Naive thymus-derived CD8-positive, alpha-beta T cell (primary cell): ENCODE data around the gene WAS. TPM values are rescaled to one million over a fixed set of nuclear protein-coding genes. Genes with fewer than 3 reads are reported as not detected.
"Not testable (repeated sequence)": the region's sequence is repeated elsewhere in the genome, so short reads cannot be mapped to it uniquely, and the experiment has no call there.

Experiments
- ATAC-seq, 2 donors: fragments of 150-1000 bp; cut with Tn5 transposase in 1 of 2; sonication (Bioruptor Pico), chemical (Tn5 transposase) in 1 of 2; 1 replicate in 1 of 2; 2 replicates in 1 of 2; pipeline ENCODE4 v1.10.0; 2021; ENCODE audit warnings: mild to moderate bottlenecking in 2 of 2, moderate library complexity in 2 of 2
- POLR2A ChIA-PET: fragments of 350-600 bp; sonication (Branson Sonifier 250); formaldehyde crosslinking; loops from one replicate; lab custom pipeline; 2021; ENCODE audit warnings: antibody characterized with exemption; lab: Charles Lee
- DNase-seq, 10 donors: peaks; one replicate each; pipeline versions ENCODE4 v3.0.0 to v3.0.0-alpha.2; 2020 to 2022
- H3K27ac Mint-ChIP-seq, 10 donors: one replicate each; pipeline ENCODE4 v1.8.0; 2020 to 2022; ENCODE audit warnings: mild to moderate bottlenecking in 10 of 10, mixed read lengths in 10 of 10, moderate library complexity in 4 of 10, inconsistent platforms in 1 of 10
- H3K27me3 Mint-ChIP-seq, 5 donors: one replicate each; pipeline ENCODE4 v1.8.0; 2021 to 2022; ENCODE audit warnings: mixed read lengths in 5 of 5
- H3K36me3 Mint-ChIP-seq, 3 donors: one replicate each; pipeline ENCODE4 v1.8.0; 2020 to 2022; ENCODE audit warnings: mixed read lengths in 3 of 3, mild to moderate bottlenecking in 2 of 3, inconsistent platforms in 1 of 3
- H3K4me1 Mint-ChIP-seq, 4 donors: one replicate each; pipeline ENCODE4 v1.8.0; 2021 to 2022; ENCODE audit warnings: mixed read lengths in 4 of 4
- H3K4me3 Mint-ChIP-seq, 10 donors: one replicate each; pipeline ENCODE4 v1.8.0; 2020 to 2022; ENCODE audit warnings: mild to moderate bottlenecking in 10 of 10, mixed read lengths in 10 of 10, moderate library complexity in 6 of 10, inconsistent platforms in 1 of 10
- H3K9me3 Mint-ChIP-seq, 9 donors: one replicate each; pipeline ENCODE4 v1.8.0; 2020 to 2022; ENCODE audit warnings: mixed read lengths in 9 of 9, mild to moderate bottlenecking in 3 of 9, inconsistent platforms in 1 of 9, moderate library complexity in 1 of 9
- polyA plus RNA-seq, 3 donors: library from polyadenylated mRNA; unstranded; fragments of 300-500 nt; fragmentation: Illumina TruSeq; gene quantifications; one replicate each; pipeline ENCODE4 v1.2.3, GENCODE V29; 2021
- total RNA-seq, 8 experiments: library from RNA in 2 of 8; stranded (reverse) in 2 of 8; gene quantifications; one replicate each; pipeline ENCODE4 v1.2.3 and lab custom pipeline; 2021 to 2026

WAS gene
- total and polyA plus RNA-seq, 5 experiments from 2014 or later: 13.9 to 99.7 (median 25.1) TPM

DNA sequence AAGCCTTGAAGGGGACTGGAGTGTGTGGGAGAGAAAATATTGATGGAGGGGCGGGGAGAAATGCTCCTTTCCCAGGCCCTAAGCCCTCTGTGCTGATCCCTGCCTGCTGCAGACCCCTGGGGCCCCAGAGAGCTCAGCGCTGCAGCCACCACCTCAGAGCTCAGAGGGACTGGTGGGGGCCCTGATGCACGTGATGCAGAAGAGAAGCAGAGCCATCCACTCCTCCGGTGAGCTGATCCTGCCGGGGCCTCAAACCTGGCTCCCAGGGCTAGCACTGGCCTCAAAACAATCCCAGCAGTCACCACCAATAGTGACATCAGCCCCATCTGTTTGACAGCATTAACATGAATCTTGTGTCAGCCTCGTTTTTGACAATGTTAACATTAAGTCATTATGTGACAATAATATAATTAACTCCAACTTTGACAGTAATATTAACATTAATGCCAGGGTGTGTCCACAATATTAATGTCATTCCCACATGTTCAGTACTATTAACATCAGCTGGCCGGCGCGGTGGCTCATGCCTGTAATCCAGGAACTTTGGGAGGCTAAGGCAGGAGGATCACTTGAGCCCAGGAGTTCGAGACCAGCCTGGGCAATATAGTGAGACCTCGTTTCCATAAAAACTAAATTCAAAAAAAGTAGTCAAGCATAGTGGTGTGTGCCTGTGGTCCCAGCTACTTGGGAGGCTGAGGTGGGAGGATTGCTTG is 5.8 kb downstream of the WAS start:
- POLR2A ChIA-PET: interaction anchor here (0.7 to 0.8 kb wide), 2 partner anchors 48 to 49 kb away, joined by 3 read pairs; no protein-coding TSS in a partner anchor
- ATAC-seq: no peak

DNA sequence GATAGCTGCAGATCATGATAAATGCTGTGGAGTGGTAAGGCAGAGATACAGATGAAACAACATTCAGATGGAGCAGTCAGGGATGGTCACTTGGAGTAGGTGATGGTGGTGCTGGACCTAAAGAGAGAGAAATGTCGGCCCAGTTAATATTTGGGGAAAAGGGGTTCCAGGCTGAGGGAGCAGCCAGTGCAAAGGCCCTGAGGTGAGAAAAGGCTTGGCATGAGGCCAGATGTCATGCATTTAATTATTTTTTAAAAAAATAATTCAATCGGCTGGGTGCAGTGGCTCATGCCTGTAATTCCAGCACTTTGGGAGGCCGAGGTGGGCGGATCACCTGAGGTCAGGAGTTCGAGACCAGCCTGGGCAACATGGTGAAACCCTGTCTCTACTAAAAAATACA is 8.1 kb downstream of the WAS start:
- Mint-ChIP-seq H3K27ac (peak overlapping the region in 2 of 10 donors; percentile 5 to 40), H3K4me1 (peaks cover 14 to 30% (median 25%) of the 10 kb centered on the region in 4 donors), H3K36me3 (peaks cover 0 to 42% (median 0%) of the 10 kb centered on the region in 3 donors)
- ATAC-seq, H3K4me3 Mint-ChIP-seq, H3K9me3 Mint-ChIP-seq, H3K27me3 Mint-ChIP-seq, DNase-seq: not testable (repeated sequence)
- POLR2A ChIA-PET: interaction anchor here (0.7 to 1.5 kb wide), 2 partner anchors 45 to 1282 kb away, joined by 3 to 6 read pairs; no protein-coding TSS in a partner anchor

More for the DNA sequence above, 5.8 kb downstream of the WAS start:
- no peak for DNase-seq
- peak overlapping the region in 3 of 10 donors; percentile 15 to 66 (median 60) for H3K27ac Mint-ChIP-seq
- peaks cover 24 to 38% (median 36%) of the 10 kb centered on the region in 4 donors for H3K4me1 Mint-ChIP-seq
- no peaks in the 10 kb centered on the region for H3K9me3 Mint-ChIP-seq
- no peaks in the 10 kb centered on the region for H3K27me3 Mint-ChIP-seq
- H3K36me3 Mint-ChIP-seq: peaks cover 4 to 59% (median 4%) of the 10 kb centered on the region in 3 donors
- H3K4me3 Mint-ChIP-seq: no peak overlapping the region

DNA sequence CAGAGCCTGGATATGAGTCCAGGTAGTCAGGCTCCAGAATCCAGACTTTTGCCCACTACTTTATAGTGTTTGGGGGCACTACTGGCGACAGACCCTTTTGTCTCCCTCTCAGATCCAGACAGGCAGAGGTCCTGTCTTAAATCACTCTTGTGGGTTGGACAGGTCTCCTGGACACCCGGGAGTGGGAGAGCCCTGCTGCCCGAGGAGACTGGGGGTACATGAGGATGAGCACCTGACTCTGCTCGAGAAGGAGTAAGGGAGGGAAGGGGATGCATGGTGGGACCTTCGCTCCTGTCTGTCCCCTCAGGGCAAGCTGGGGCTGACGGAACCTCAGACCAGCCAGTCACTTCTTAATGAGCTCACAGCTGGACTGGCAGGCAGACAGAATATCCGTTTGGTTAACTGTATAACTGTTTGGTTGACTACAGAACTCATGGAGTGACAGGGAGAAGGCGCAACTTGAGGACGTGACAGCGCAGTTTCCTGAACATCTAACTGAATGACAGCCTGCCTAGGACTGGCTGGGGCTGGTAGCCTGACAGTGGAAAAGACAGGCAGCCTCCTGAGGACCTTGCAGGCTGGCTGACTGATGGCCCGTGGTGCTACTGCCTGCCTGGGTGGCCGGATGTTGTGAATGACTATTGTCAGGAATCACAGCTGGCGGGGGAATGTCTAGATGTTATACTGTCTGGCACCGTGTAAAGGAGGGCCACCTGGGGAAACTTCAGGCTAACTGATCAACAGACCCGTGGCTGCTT is 11.4 kb downstream of the WAS start:
- Mint-ChIP-seq H3K27me3 (no peaks in the 10 kb centered on the region), H3K27ac (peak overlapping the region in 8 of 10 donors; percentile 69 to 97 (median 96)), H3K36me3 (peaks cover 0 to 25% (median 0%) of the 10 kb centered on the region in 3 donors), H3K9me3 (no peaks in the 10 kb centered on the region), H3K4me1 (peaks cover 15 to 29% (median 25%) of the 10 kb centered on the region in 4 donors), H3K4me3 (peak overlapping the region; percentile 82 to 98 (median 90))
- no peak for ATAC-seq
- POLR2A ChIA-PET: interaction anchor here (2.4 to 3.5 kb wide), 5 partner anchors 11 to 106 kb away, joined by 11 to 31 read pairs (median 16); partner anchors contain the start of genes HDAC6 and WAS
- DNase-seq: no peak

DNA sequence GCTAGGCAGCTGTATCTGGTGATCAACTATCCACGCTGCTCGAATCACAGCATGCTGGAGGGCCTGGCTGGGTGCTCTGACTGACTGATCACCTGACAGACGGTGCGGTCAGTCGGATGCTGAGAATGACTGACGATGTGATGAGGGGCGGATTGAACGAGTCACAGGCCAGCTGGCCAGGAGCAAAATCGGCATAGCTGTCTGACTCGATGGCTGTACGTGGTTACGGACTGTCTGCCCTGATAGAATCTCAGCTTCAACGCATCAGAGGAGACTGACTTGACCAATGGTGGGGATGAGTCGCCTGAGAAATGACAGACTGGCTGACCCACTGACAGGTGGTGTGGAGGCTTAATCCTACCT is 11.9 kb downstream of the WAS start:
- DNase-seq (no peak), ATAC-seq (no peak)
- H3K27me3 Mint-ChIP-seq: no peaks in the 10 kb centered on the region
- POLR2A ChIA-PET: interaction anchor here (1.0 to 3.5 kb wide), 8 partner anchors 12 to 106 kb away, joined by 3 to 31 read pairs (median 12); partner anchors contain the start of genes HDAC6 and WAS
- H3K4me3 Mint-ChIP-seq: peak overlapping the region; percentile 82 to 98 (median 90)
- peaks cover 15 to 29% (median 25%) of the 10 kb centered on the region in 4 donors for H3K4me1 Mint-ChIP-seq
- H3K27ac Mint-ChIP-seq: peak overlapping the region; percentile 94 to 98 (median 97)
- peaks cover 0 to 22% (median 0%) of the 10 kb centered on the region in 3 donors for H3K36me3 Mint-ChIP-seq
- no peaks in the 10 kb centered on the region for H3K9me3 Mint-ChIP-seq

DNA sequence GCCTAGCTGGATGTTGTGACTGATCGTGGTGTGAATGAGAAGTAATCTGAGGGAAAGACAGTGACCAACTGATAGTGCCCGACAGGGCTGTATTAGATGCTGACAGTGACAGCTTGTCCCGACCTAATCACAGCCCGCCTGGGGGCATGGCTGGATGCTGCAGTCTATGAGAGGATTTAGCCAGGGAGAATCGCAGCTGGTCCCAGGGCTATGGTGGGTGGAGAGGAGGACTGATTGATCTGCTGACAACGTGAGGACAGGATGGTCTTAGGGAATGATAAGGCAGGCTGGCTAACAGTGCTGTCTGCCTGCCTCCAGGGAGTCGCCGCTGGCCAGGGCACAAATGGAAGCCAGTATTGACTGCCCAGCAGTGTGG is 12.3 kb downstream of the WAS start:
- DNase-seq: no peak
- H3K27me3 Mint-ChIP-seq: no peaks in the 10 kb centered on the region

DNA sequence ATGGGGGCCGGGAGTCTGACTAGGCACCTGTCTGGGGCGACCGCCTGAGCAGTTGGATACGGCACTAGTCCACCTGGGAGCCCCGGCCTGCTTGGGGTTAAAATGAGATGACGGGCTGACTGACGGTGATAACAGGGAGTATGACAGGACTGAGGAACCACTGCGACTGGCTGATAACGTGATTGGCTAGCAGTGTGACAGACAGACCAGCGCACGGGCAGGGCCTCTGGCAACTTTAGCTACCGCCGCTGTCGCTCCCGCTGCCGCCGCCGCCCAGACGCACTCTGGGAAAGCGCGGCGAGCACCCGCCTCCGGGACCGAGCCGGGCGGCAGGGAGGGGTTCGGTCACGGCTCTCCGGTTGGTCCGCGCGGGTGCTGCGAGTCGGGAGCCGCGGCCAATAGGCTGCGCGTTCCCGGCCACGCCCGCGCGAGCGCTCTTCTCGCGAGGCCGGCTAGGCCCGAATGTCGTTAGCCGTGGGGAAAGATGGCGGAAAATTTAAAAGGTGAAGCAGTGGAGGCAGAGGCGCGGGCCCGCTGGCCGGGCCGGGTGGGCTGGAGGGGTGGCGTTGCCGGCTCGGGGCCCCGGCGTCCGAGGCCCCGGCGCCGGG is 12.8 kb downstream of the WAS start, which contains the start of gene SUV39H1:
Gene SUV39H1 (plus strand): TSS at position 434 of the 608 bp plus-strand sequence. CDS start 51 bp downstream, at position 485.
- ATAC-seq (peak; percentile 92 to 95), DNase-seq (peak; percentile 71 to 90 (median 83))
- Mint-ChIP-seq H3K27ac (peak within 1 kb of the TSS; percentile 94 to 98 (median 97)), H3K27me3 (no peaks in the 10 kb centered on the region), H3K4me3 (peak within 1 kb of the TSS; percentile 82 to 98 (median 90)), H3K4me1 (peaks cover 14 to 29% (median 27%) of the 10 kb centered on the region in 4 donors), H3K36me3 (peaks cover 0 to 18% (median 0%) of the 10 kb centered on the region in 3 donors), H3K9me3 (no peaks in the 10 kb centered on the region)
- POLR2A ChIA-PET: interaction anchor here (0.6 to 3.5 kb wide), 10 partner anchors 13 to 262 kb away, joined by 3 to 31 read pairs (median 9); partner anchors contain the start of genes HDAC6 and WAS

More for the DNA sequence above, 12.3 kb downstream of the WAS start:
- POLR2A ChIA-PET: interaction anchor here (0.6 to 3.5 kb wide), 9 partner anchors 12 to 125 kb away, joined by 3 to 31 read pairs (median 11); partner anchors contain the start of genes HDAC6 and WAS
- no peak for ATAC-seq
- Mint-ChIP-seq H3K27ac (peak overlapping the region; percentile 94 to 98 (median 97)), H3K9me3 (no peaks in the 10 kb centered on the region), H3K4me1 (peaks cover 14 to 29% (median 27%) of the 10 kb centered on the region in 4 donors), H3K4me3 (peak overlapping the region; percentile 82 to 98 (median 90)), H3K36me3 (peaks cover 0 to 22% (median 0%) of the 10 kb centered on the region in 3 donors)

DNA sequence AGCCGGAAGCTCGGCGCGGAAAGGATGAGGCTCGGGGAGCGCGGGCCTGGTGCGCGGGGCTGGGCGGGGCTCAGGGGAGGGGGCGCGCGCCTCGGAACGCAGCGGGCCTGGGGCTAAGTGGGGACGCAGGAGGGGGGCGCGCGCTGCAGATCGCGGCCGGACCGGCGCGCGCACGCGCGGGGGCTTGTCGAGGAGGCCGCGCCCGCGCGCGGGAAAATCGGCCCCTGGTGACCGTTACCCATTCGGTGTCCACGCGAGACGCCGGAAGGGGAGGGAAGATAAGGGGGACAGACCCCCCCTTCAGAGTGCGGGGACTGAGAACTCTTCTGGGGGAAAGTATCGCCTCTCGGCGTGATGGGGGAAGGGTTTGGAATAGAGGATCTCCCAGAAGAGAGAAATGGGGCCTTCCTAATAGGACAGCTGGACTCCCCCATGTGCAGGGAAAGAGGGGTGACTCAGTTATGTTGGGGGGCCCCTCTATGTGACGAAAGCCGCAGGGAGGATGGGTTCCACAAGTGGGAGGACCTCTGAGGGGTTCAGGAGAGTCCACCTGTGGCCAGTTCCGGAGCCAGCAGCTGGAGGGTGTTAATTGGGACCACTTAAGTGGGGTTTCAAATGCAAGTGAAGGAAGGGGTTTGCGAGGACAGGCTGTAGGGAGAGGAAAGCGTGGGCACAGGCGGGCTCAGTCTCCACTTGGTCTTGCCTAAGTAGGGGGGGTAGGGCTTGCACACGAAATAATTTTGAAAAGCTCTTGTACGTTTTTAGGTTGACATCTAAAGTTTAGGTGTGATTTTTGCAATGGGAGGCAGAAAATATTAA is 13.5 kb downstream of the WAS start:
- Mint-ChIP-seq H3K36me3 (peaks cover 0 to 15% (median 0%) of the 10 kb centered on the region in 3 donors), H3K9me3 (no peaks in the 10 kb centered on the region), H3K4me3 (peak overlapping the region; percentile 62 to 96 (median 70)), H3K27ac (peak overlapping the region; percentile 37 to 98 (median 88)), H3K27me3 (no peaks in the 10 kb centered on the region), H3K4me1 (peaks cover 14 to 34% (median 28%) of the 10 kb centered on the region in 4 donors)
- peak; percentile 6 to 13 for ATAC-seq
- peak in 3 of 10 donors; percentile 11 to 19 (median 16) for DNase-seq
- POLR2A ChIA-PET: interaction anchor here (0.7 to 3.5 kb wide), 9 partner anchors 12 to 261 kb away, joined by 3 to 31 read pairs (median 11); partner anchors contain the start of genes HDAC6 and WAS

DNA sequence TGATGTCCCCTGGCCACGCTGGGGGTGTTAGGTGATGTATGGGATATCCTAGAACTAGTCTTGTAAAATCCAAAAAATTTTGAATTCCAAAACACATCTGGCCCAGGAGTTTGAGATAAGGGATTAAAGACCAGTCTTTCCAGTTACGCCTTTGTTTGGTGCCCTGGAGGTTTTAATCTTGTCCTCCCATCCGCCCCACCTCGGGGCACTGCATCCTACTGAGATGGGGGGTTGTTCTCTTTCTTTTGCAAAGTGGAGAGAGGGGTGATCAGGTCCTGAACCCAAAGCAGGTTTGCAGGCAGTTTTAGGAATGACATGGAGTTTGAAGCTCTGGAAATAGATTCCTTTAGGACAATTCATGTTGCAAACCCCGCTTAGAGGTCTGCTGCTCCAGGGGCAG is 14.7 kb downstream of the WAS start:
- H3K9me3 Mint-ChIP-seq: no peaks in the 10 kb centered on the region
- POLR2A ChIA-PET: interaction anchor here (1.5 to 3.5 kb wide), 3 partner anchors 39 to 260 kb away, joined by 3 to 16 read pairs (median 9); partner anchors contain the start of gene HDAC6
- peak overlapping the region in 4 of 10 donors; percentile 32 to 83 (median 64) for H3K4me3 Mint-ChIP-seq
- no peak for DNase-seq
- no peak for ATAC-seq
- H3K27ac Mint-ChIP-seq: peak overlapping the region in 1 of 10 donors; percentile 56
- no peaks in the 10 kb centered on the region for H3K27me3 Mint-ChIP-seq
- H3K36me3 Mint-ChIP-seq: peaks cover 0 to 22% (median 0%) of the 10 kb centered on the region in 3 donors
- H3K4me1 Mint-ChIP-seq: peaks cover 16 to 39% (median 32%) of the 10 kb centered on the region in 4 donors

DNA sequence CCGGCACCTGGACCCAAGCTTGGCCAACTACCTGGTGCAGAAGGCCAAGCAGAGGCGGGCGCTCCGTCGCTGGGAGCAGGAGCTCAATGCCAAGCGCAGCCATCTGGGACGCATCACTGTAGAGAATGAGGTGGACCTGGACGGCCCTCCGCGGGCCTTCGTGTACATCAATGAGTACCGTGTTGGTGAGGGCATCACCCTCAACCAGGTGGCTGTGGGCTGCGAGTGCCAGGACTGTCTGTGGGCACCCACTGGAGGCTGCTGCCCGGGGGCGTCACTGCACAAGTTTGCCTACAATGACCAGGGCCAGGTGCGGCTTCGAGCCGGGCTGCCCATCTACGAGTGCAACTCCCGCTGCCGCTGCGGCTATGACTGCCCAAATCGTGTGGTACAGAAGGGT is 16.6 kb downstream of the WAS start:
- Mint-ChIP-seq H3K27ac (peak overlapping the region in 1 of 10 donors; percentile 53), H3K9me3 (no peaks in the 10 kb centered on the region), H3K4me1 (peaks cover 16 to 48% (median 31%) of the 10 kb centered on the region in 4 donors), H3K27me3 (no peaks in the 10 kb centered on the region), H3K36me3 (peaks cover 0 to 30% (median 0%) of the 10 kb centered on the region in 3 donors), H3K4me3 (no peak overlapping the region)
- POLR2A ChIA-PET: no interaction called here
- DNase-seq (no peak), ATAC-seq (no peak)

DNA sequence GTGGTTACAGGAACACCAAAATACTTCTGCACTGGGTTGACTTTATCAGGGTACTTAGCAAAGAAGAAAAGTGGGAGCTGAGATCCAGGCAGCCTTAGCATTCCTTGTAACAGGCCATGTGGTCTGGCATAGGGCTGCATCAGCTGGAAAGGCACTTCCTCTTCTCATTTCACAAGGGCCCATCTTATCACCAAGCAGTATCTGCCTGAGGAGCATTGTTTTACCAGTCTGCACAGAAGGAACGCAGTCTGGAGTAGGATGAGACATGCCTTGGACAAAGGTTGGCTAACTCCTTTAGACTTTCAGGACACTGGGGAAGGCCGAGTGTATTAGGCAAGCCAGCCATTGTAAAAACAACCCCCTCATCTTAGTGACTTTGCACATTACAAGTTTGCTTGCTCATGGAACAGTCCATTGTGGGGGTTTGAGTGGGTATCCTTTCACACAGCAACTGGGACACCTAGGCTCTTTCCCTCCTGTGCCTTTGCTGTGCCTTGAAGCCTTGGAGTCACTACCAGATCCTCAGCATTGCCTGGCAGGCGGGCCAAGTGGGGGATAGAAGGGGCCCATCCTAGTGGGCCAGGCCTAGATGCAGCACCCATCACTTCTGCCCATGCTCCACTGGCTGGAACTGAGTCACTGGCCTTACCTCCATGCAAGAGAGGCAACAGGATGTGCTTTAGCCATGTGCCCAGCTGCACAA is 17.5 kb downstream of the WAS start:
- no peak for ATAC-seq
- Mint-ChIP-seq H3K27me3 (no peaks in the 10 kb centered on the region), H3K27ac (peak overlapping the region in 1 of 10 donors; percentile 34), H3K36me3 (peaks cover 0 to 30% (median 0%) of the 10 kb centered on the region in 3 donors), H3K4me3 (no peak overlapping the region), H3K9me3 (no peaks in the 10 kb centered on the region), H3K4me1 (peaks cover 16 to 44% (median 23%) of the 10 kb centered on the region in 4 donors)
- DNase-seq: no peak
- POLR2A ChIA-PET: no interaction called here
